Fibroblast of mammary gland (primary cell): ENCODE measurements around the gene CCDC152.

Experiments used
- DNase-seq: peaks from one replicate; pipeline ENCODE4 v3.0.0-alpha.2; 2010; ENCODE audit warnings: low read depth
- H3K4me3 ChIP-seq: 2 replicates; pipeline ENCODE4 v1.5.1; 2011; ENCODE audit warnings: low read depth, mild to moderate bottlenecking, low read length, moderate library complexity; ENCODE audit not compliant: control insufficient read depth
- CTCF ChIP-seq: conservative IDR thresholded peaks from 2 replicates; pipeline ENCODE4 v1.5.1; 2011; ENCODE audit warnings: low read depth, low read length, inconsistent platforms; ENCODE audit not compliant: control insufficient read depth, insufficient read depth

CCDC152 gene

GRCh38 chr5:42759456-42759855 lies 2.8 kb downstream of the CCDC152 start:
- DNase-seq = no peak
- H3K4me3 ChIP-seq = no peak overlapping the region
- TF ChIP-seq CTCF = no peak

GRCh38 chr5:42760426-42760825 lies 3.8 kb downstream of the CCDC152 start:
- TF ChIP-seq CTCF = no peak
- no peak for DNase-seq
- H3K4me3 ChIP-seq = no peak overlapping the region

- DNase-seq = no peak
- H3K4me3 ChIP-seq = no peak overlapping the region
- no peak for TF ChIP-seq CTCF
These were observed 5.2 kb downstream of the CCDC152 start for GRCh38 chr5:42761791-42762190.

- DNase-seq = peak; percentile 61
These were observed 11.0 kb downstream of the CCDC152 start for GRCh38 chr5:42767491-42768105.

GRCh38 chr5:42768106-42768504 lies 11.5 kb downstream of the CCDC152 start:
- no peak for TF ChIP-seq CTCF
- no peak overlapping the region for H3K4me3 ChIP-seq
- no peak for DNase-seq

More at GRCh38 chr5:42767491-42768105, 11.0 kb downstream of the CCDC152 start:
- peak; percentile 51 for TF ChIP-seq CTCF
- H3K4me3 ChIP-seq = no peak overlapping the region

GRCh38 chr5:42770003-42770402 lies 13.4 kb downstream of the CCDC152 start:
- H3K4me3 ChIP-seq = no peak overlapping the region
- no peak for DNase-seq
- TF ChIP-seq CTCF = no peak
